NCI-H526 treated with DMSO at 0.1 percent for 48 hours (cell line): ENCODE measurements around the gene UST.
"Not testable (repeated sequence)": the region's sequence is repeated elsewhere in the genome, so short reads cannot be mapped to it uniquely, and the experiment has no call there.

ENCODE experiments used
- DNase-seq: peaks from one replicate; lab custom pipeline; 2025; lab: John Stamatoyannopoulos, UW

Gene UST

DNA sequence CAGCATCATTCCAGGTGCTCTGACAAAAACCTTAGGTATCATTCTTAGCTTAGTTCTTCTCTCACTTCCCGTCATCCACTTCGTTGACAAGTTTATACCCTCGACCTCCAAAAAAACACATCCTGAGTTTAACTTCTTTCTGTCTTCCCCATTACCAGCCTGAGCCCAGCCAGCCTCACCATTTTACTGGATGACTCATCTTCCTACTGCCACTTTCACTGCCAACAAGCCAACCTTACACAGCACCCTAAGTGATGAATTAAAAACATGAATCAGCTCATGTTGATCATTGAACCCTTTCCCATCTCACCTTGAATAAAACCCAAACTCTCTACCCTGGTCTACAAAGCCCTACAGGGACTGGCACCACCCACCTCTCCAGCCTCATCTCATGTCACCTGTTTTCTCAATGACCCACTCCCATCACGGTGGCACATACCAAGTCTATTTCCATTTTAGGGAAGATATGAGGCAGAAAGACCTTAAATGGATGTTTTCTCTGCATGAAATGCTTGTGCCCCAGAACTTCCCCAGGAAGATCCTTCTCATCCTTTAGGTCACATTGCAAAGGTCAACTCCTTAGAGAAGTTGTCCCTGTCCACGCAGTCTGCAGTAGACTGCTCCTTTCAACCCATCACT is 9.9 kb upstream of the UST start:
- no peak for DNase-seq

DNA sequence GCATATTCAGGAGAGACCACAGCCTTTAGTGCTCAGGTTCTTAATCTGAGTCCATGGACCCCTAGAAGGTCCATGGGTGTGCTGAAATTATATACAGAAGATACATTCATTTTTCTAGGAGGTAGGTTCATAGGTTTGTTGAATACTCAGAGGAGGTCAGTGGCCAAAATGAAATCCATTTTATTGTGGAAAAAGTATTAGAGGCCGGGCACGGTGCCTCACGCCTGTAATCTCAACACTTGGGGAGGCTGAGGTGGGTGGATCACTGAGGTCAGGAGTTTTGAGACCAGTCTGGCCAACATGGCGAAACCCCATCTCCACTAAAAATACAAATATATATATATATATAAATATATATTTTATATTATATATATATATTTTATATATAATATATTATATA is 9.0 kb upstream of the UST start:
- DNase-seq: no peak

GRCh38 chr6:148738946-148739821 is 7.6 kb upstream of the UST start:
- no peak for DNase-seq

- DNase-seq: no peak
Observed at GRCh38 chr6:148739822-148740128, 7.1 kb upstream of the UST start.

- no peak for DNase-seq
Observed at GRCh38 chr6:148743476-148743875, 3.4 kb upstream of the UST start.

DNA sequence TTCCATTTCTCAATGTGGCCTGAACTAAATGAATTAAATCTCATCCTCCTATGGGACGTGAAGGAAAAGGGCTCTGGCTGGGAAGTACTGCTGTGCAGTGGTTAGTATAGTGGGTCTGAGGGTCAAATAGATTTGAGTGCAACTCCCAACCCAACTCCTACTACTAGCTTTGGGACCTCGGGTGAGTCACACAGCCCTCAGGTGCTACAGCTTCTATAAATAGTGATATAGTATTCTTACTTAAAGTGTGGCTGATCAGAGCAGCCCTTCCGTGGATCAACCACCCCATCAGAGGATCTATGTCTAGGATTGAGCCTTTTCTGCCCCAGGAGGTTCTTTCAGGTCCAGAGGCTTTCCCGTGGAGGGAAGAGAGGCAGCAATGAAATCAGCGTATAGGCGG is 904 bp upstream of the UST start:
- DNase-seq: no peak

DNA sequence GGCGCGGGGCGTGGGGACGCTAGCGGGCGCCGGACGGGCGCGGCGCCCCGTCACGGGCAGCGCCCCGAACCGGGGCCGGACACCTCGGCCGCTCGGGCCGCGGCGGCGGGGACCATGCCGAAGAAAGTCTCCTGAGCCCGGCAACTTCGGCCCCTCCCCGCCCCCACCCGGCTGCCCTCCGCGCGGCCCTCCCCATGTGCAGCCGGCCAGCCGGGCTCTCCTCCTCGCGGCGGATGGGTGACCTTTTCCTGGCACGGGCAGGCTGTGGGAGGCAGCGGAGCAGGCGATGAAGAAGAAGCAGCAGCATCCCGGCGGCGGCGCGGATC is 278 bp downstream of the UST start:
- DNase-seq: no peak

DNA sequence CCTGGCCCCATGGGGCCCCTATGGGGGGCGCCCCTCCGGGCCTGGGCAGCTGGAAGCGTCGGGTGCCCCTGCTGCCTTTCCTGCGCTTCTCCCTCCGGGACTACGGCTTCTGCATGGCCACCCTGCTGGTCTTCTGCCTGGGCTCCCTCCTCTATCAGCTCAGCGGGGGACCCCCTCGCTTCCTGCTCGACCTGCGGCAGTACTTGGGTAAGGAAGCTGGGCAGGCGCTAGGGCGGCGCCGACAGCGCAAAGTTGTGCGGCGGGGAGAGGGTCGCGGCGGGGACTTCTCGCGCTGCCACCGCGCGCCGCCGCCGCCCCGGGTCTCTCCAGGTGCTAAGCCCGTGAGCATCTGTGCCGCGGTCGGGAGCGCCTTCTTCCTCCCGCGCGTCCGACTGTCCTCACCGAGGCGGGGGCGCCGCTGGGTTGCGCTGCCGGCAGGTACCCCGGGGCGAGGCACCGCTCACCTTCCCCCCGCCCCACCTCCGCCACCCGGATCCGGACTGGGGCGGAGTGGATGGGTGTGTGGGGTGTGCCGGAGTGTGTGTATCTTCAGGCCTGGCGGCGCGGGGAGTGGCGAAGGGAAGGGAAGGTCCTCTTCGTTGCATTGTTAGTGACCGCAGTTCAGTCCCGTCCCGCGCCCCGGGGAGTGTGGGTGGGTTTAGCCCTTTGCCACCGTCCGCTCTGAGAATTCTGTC is 788 bp downstream of the UST start:
- DNase-seq: no peak

- no peak for DNase-seq
Observed at GRCh38 chr6:148749674-148750073, 2.8 kb downstream of the UST start.

DNA sequence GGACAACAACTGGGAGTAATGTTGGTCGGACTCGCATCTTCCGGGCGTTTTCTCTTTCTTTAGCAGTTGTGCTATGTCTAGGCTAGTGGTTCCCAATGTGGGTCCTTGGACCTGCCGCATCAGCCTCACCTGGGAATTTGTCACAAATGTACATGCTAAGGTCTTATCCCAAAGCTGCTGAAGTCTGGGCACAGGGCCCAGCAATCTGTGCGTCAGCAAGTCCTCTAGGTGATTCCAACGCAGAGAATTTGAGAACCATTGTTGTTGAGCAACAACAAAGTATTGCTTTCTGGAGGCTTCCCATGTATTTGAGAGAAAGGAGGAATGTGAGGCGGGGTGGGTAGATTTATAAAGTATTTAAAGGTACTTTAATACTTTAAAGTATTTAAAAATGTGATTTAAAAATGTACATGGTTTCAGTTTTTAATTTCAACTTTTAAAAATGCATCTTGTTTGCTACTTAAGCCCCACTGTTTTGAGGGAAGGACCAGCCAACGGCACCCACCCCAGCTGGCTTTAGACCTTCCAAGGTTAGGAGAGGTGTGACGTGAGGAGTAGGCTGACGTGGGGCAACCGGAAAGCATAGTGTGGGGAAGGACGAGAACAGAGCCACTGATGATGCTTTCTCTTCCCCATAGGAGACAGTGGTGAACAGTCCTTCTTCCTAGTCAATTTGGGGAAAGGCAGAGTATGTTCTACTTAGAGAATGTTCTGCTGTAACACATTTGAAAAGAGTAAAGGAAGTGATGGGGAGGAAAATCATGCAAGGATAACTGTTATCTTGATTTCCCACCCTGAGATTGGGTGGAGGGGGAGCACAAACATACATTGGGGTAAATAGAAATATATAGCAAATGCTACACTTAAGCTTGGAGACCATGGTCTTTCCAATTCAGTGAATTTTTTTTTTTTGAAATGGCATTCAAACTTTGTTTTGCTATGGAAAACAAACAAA is 4.3 kb downstream of the UST start:
- no peak for DNase-seq

- no peak for DNase-seq
Observed at GRCh38 chr6:148751793-148752170, 5.0 kb downstream of the UST start.

DNA sequence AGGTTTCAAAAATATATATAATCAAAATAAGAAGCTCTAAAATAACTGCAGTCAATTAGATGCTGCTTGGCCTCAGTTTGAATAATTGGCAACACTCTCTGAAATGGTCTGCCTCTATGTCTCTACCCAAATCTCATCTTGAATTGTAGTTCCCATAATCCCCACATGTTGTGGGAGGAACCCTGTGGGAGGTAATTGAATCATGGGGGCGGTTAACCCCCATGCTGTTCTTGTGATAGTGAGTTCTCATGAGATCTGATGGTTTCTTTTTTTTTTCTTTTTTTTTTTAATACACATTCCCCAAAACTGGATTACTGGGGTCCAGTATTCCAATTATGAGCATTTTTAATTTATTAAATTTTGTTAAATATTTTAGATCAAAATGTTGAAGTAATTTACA is 8.5 kb downstream of the UST start:
- not testable (repeated sequence) for DNase-seq

- no peak for DNase-seq
Observed at GRCh38 chr6:148757944-148758480, 11.2 kb downstream of the UST start.

DNA sequence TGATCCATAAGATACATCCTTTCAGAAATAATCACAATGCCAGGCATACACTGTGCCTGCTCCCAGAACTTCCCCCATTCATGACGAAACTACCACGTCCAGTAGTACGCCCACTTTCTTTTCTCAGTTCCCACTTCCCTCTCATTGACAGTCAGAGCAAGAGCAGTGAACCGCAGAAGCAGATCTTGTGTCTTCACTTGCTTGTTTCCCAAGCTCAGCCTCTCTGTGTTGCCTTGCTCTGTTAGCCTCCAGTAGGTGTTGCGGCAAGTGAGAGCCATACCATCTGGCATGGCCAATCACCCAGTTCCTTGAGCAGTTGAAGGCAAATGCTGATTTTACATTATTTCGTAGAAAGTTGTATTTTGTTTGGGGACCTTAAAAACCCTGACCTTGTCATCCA is 11.7 kb downstream of the UST start:
- no peak for DNase-seq

GRCh38 chr6:148760258-148760534 is 13.4 kb downstream of the UST start:
- no peak for DNase-seq

GRCh38 chr6:148760568-148761526 is 14.0 kb downstream of the UST start:
- DNase-seq: no peak

DNA sequence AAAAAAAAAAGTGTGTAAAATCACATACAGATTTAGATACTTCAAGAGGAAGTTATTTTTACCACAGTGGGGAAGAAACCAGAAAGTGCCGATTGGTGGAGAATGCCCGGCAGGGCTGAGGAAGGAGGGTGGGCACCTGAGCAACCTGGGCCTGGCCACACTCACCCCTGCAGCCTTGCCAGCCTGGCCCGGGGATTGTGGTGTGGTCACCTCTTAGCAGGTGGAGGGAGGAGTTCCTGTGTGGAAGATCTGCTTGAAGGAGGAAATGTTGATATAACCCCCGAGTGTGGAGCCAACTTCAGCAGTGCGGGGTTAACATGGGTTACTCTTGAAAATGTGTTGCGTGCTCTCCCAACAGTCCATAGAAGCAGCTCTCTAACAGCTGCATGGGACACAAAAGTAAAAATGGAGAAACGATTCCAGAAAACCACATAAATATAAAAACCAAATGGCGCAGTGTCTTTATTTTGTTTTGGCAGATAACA is 14.7 kb downstream of the UST start:
- no peak for DNase-seq

DNA sequence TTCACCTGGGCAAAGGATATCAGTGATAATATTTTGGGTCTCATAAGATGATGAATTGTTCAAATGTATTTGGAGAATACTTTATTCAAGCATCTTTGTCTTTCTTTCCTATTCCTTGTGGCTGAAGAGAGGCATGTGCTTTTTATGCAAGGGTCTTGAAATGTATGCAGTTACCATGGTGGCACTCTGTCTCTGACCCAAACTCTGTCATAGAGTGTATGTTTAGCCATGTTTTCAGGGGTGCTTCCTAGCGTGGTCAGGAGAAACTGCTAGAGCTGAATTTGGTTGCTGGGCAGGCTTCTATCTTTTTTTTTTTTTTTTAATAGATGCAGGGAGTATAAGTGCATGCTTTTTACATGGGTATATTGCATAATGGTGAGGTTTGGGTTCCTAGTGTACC is 15.4 kb downstream of the UST start:
- no peak for DNase-seq

GRCh38 chr6:148764259-148765020 is 17.6 kb downstream of the UST start:
- DNase-seq: not testable (repeated sequence)
